ENCODE results near the gene CSMD2.
"Not testable (repeated sequence)": the region's sequence is repeated elsewhere in the genome, so short reads cannot be mapped to it uniquely, and the experiment has no call there.

Gene CSMD2

GRCh38 chr1:34101151-34101550 is 63.9 kb downstream of the CSMD2 start:
- no peak for DNase-seq

GRCh38 chr1:34100332-34100731 is 64.7 kb downstream of the CSMD2 start:
- DNase-seq: no peak

GRCh38 chr1:34092399-34092798 is 72.6 kb downstream of the CSMD2 start:
- not testable (repeated sequence) for DNase-seq

GRCh38 chr1:34089731-34090130 is 75.3 kb downstream of the CSMD2 start:
- DNase-seq: no peak

- no peak for DNase-seq
Observed at GRCh38 chr1:34087986-34088385, 77.0 kb downstream of the CSMD2 start.

- DNase-seq: no peak
Observed at GRCh38 chr1:34086561-34086960, 78.5 kb downstream of the CSMD2 start.

- DNase-seq: no peak
Observed at GRCh38 chr1:34083974-34084373, 81.1 kb downstream of the CSMD2 start.

GRCh38 chr1:34082085-34082670 is 82.9 kb downstream of the CSMD2 start:
- DNase-seq: not testable (repeated sequence)

GRCh38 chr1:34078383-34078782 is 86.6 kb downstream of the CSMD2 start:
- no peak for DNase-seq

GRCh38 chr1:34075576-34075975 is 89.5 kb downstream of the CSMD2 start:
- DNase-seq: no peak

GRCh38 chr1:34073028-34073695 is 91.9 kb downstream of the CSMD2 start:
- DNase-seq: no peak

GRCh38 chr1:34070201-34070836 is 94.7 kb downstream of the CSMD2 start:
- no peak for DNase-seq

GRCh38 chr1:34066981-34067603 is 97.9 kb downstream of the CSMD2 start:
- DNase-seq: no peak

GRCh38 chr1:34066166-34066565 is 98.9 kb downstream of the CSMD2 start:
- no peak for DNase-seq

- no peak for DNase-seq
Observed at GRCh38 chr1:34065498-34065897, 99.5 kb downstream of the CSMD2 start.

GRCh38 chr1:34060901-34061415 is 104.1 kb downstream of the CSMD2 start:
- DNase-seq: no peak

GRCh38 chr1:34060187-34060730 is 104.8 kb downstream of the CSMD2 start:
- DNase-seq: no peak

- no peak for DNase-seq
Observed at GRCh38 chr1:34057347-34058130, 107.5 kb downstream of the CSMD2 start.

GRCh38 chr1:34055818-34056217 is 109.2 kb downstream of the CSMD2 start:
- no peak for DNase-seq

- peak; percentile 54 for DNase-seq
Observed at GRCh38 chr1:34054920-34055319, 110.1 kb downstream of the CSMD2 start.

- DNase-seq: no peak
Observed at GRCh38 chr1:34053660-34054059, 111.4 kb downstream of the CSMD2 start.

- no peak for DNase-seq
Observed at GRCh38 chr1:34052565-34052964, 112.5 kb downstream of the CSMD2 start.

Data from NCI-H345 (cell line).